ENCODE measurements around the gene CRISP1.

GRCh38 chr6:49815166-49815565, 51.2 kb downstream of the CRISP1 start:
- TF ChIP-seq SMAD1 (IDR thresholded peaks at IDR 0.05; ENCODE audit: low read depth, partially characterized antibody) (no peak), EP300 (IDR thresholded peaks at IDR 0.05; ENCODE audit: borderline replicate concordance in 1 of 2, control insufficient read depth in 1 of 2, low read depth in 2 of 2, low read length in 2 of 2) (no peak), RAD21 (IDR thresholded peaks at IDR 0.05; ENCODE audit: insufficient read depth, low read depth, low read length) (no peak)
- TF ChIP-seq, protein P1, sequence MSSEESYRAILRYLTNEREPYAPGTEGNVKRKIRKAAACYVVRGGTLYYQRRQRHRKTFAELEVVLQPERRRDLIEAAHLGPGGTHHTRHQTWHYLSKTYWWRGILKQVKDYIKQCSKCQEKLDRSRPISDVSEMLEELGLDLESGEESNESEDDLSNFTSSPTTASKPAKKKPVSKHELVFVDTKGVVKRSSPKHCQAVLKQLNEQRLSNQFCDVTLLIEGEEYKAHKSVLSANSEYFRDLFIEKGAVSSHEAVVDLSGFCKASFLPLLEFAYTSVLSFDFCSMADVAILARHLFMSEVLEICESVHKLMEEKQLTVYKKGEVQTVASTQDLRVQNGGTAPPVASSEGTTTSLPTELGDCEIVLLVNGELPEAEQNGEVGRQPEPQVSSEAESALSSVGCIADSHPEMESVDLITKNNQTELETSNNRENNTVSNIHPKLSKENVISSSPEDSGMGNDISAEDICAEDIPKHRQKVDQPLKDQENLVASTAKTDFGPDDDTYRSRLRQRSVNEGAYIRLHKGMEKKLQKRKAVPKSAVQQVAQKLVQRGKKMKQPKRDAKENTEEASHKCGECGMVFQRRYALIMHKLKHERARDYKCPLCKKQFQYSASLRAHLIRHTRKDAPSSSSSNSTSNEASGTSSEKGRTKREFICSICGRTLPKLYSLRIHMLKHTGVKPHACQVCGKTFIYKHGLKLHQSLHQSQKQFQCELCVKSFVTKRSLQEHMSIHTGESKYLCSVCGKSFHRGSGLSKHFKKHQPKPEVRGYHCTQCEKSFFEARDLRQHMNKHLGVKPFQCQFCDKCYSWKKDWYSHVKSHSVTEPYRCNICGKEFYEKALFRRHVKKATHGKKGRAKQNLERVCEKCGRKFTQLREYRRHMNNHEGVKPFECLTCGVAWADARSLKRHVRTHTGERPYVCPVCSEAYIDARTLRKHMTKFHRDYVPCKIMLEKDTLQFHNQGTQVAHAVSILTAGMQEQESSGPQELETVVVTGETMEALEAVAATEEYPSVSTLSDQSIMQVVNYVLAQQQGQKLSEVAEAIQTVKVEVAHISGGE (CRISPR knock-in tag; IDR thresholded peaks at IDR 0.05) = no peak
